H9 (cell line): ENCODE measurements around the gene MAP2K3. TPM values are rescaled to one million over a fixed set of nuclear protein-coding genes. Genes with fewer than 3 reads are reported as not detected.

ENCODE experiments used
- DNase-seq: peaks from one replicate; pipeline ENCODE4 v3.0.0-alpha.2; 2017
- H2AFZ ChIP-seq: one replicate; pipeline ENCODE4 v1.6.1; 2013; ENCODE audit warnings: mild to moderate bottlenecking, low read length, control low read depth, moderate library complexity
- H2AK5ac ChIP-seq: 2 replicates; pipeline ENCODE4 v1.6.1; 2013; ENCODE audit warnings: low read length, control low read depth, mixed read lengths; ENCODE audit not compliant: insufficient read length
- H2BK120ac ChIP-seq: one replicate; pipeline ENCODE4 v1.6.1; 2013; ENCODE audit warnings: low read depth, mild to moderate bottlenecking, low read length, control low read depth, inconsistent platforms; ENCODE audit not compliant: poor library complexity, severe bottlenecking
- H2BK12ac ChIP-seq: 2 replicates; pipeline ENCODE4 v1.6.1; 2013; ENCODE audit warnings: low read length, control low read depth, mixed read lengths, low read depth; ENCODE audit not compliant: insufficient read length
- H2BK15ac ChIP-seq: 2 replicates; pipeline ENCODE4 v1.6.1; 2013; ENCODE audit warnings: low read depth, low read length, control low read depth
- H2BK20ac ChIP-seq: one replicate; pipeline ENCODE4 v1.6.1; 2013; ENCODE audit warnings: low read depth, mild to moderate bottlenecking, low read length, control low read depth, inconsistent platforms; ENCODE audit not compliant: poor library complexity, severe bottlenecking
- H2BK5ac ChIP-seq: 2 replicates; pipeline ENCODE4 v1.6.1; 2013; ENCODE audit warnings: low read length, control low read depth, mixed read lengths; ENCODE audit not compliant: insufficient read length
- H3K14ac ChIP-seq: 2 replicates; pipeline ENCODE4 v1.6.1; 2013; ENCODE audit warnings: low read length, control low read depth; ENCODE audit not compliant: insufficient read depth
- H3K18ac ChIP-seq: 2 replicates; pipeline ENCODE4 v1.6.1; 2013; ENCODE audit warnings: low read depth, mild to moderate bottlenecking, mixed read lengths, low read length, control low read depth; ENCODE audit not compliant: insufficient read length
- H3K23ac ChIP-seq: 2 replicates; pipeline ENCODE4 v1.6.1; 2013; ENCODE audit warnings: low read length, control low read depth, mixed read lengths, low read depth; ENCODE audit not compliant: insufficient read length
- H3K23me2 ChIP-seq: 2 replicates; pipeline ENCODE4 v1.6.1; 2013; ENCODE audit warnings: low read depth, mild to moderate bottlenecking, mixed read lengths, low read length, control low read depth; ENCODE audit not compliant: insufficient read length, poor library complexity, severe bottlenecking
- H3K27ac ChIP-seq: 2 replicates; pipeline ENCODE4 v1.5.1; 2013; ENCODE audit warnings: low read length, control low read depth, mixed read lengths, low read depth; ENCODE audit not compliant: insufficient read length
- H3K27me3 ChIP-seq: 2 replicates; pipeline ENCODE4 v1.6.1; 2013; ENCODE audit warnings: low read length, control low read depth, inconsistent platforms; ENCODE audit not compliant: insufficient read depth
- H3K4ac ChIP-seq: 2 replicates; pipeline ENCODE4 v1.6.1; 2013; ENCODE audit warnings: low read depth, mild to moderate bottlenecking, control low read depth, inconsistent platforms, low read length, moderate library complexity
- H3K4me1 ChIP-seq: 2 replicates; pipeline ENCODE4 v1.6.1; 2013; ENCODE audit warnings: low read length, control low read depth, inconsistent platforms; ENCODE audit not compliant: insufficient read depth
- H3K4me2 ChIP-seq: 2 replicates; pipeline ENCODE4 v1.6.1; 2013; ENCODE audit warnings: low read length, control low read depth, mixed read lengths; ENCODE audit not compliant: insufficient read length, insufficient read depth
- H3K56ac ChIP-seq: 2 replicates; pipeline ENCODE4 v1.6.1; 2013; ENCODE audit warnings: low read depth, mild to moderate bottlenecking, mixed read lengths, low read length, control low read depth; ENCODE audit not compliant: insufficient read length
- H3K79me1 ChIP-seq: 2 replicates; pipeline ENCODE4 v1.6.1; 2013; ENCODE audit warnings: low read depth, mild to moderate bottlenecking, moderate library complexity, low read length, control low read depth, inconsistent platforms; ENCODE audit not compliant: insufficient read depth, poor library complexity, severe bottlenecking
- H3K79me2 ChIP-seq: 2 replicates; pipeline ENCODE4 v1.6.1; 2013; ENCODE audit warnings: low read length, control low read depth, inconsistent platforms; ENCODE audit not compliant: insufficient read depth
- H3K9ac ChIP-seq: 2 replicates; pipeline ENCODE4 v1.6.1; 2013; ENCODE audit warnings: low read length, control low read depth, mixed read lengths; ENCODE audit not compliant: insufficient read length; ENCODE audit errors: extremely low read depth
- H3K9me3 ChIP-seq: one replicate; pipeline ENCODE4 v1.6.1; 2013; ENCODE audit warnings: low read depth, low read length, inconsistent platforms; ENCODE audit not compliant: control insufficient read depth
- H3T11ph ChIP-seq: one replicate; pipeline ENCODE4 v1.6.1; 2013; ENCODE audit warnings: mild to moderate bottlenecking, low read length, control low read depth, inconsistent platforms
- H4K20me1 ChIP-seq: one replicate; pipeline ENCODE4 v1.6.1; 2013; ENCODE audit not compliant: control insufficient read depth, insufficient read length, insufficient read depth
- H4K5ac ChIP-seq: 2 replicates; pipeline ENCODE4 v1.6.1; 2013; ENCODE audit warnings: low read depth, mild to moderate bottlenecking, mixed read lengths, low read length, control low read depth; ENCODE audit not compliant: insufficient read length
- H4K8ac ChIP-seq: replicated peaks from 2 replicates; pipeline ENCODE4 v1.6.1; 2013; ENCODE audit warnings: low read length, control low read depth, mixed read lengths, low read depth; ENCODE audit not compliant: insufficient read length
- H4K91ac ChIP-seq: 2 replicates; pipeline ENCODE4 v1.6.1; 2013; ENCODE audit warnings: low read depth, mild to moderate bottlenecking, moderate library complexity, mixed read lengths, low read length, control low read depth; ENCODE audit not compliant: insufficient read length
- H3K27ac Mint-ChIP-seq, 3 experiments: 2 replicates in 2 of 3; 3 replicates in 1 of 3; pipeline ENCODE4 v1.8.0; 2020 to 2021; ENCODE audit warnings: mixed read lengths in 3 of 3, mild to moderate bottlenecking in 1 of 3, moderate library complexity in 1 of 3
- H3K27me3 Mint-ChIP-seq: 2 replicates; pipeline ENCODE4 v1.8.0; 2021; ENCODE audit warnings: low read depth, mild to moderate bottlenecking, moderate library complexity, mixed read lengths
- H3K36me3 Mint-ChIP-seq, 3 experiments: 2 replicates in 2 of 3; 3 replicates in 1 of 3; pipeline ENCODE4 v1.8.0; 2020 to 2021; ENCODE audit warnings: low read depth in 3 of 3, mixed read lengths in 3 of 3; ENCODE audit not compliant: insufficient read depth in 1 of 3
- H3K4me1 Mint-ChIP-seq, 2 experiments: 2 replicates each; pipeline ENCODE4 v1.8.0; 2020; ENCODE audit warnings: mixed read lengths in 2 of 2
- H3K4me3 Mint-ChIP-seq, 2 experiments: 2 replicates in 1 of 2; 3 replicates in 1 of 2; pipeline ENCODE4 v1.8.0; 2020 to 2021; ENCODE audit warnings: mild to moderate bottlenecking in 2 of 2, mixed read lengths in 2 of 2, moderate library complexity in 1 of 2
- H3K9me3 Mint-ChIP-seq, 2 experiments: 2 replicates in 1 of 2; 3 replicates in 1 of 2; pipeline ENCODE4 v1.8.0; 2020; ENCODE audit warnings: mild to moderate bottlenecking in 2 of 2, mixed read lengths in 2 of 2, moderate library complexity in 1 of 2
- WGBS: extraction: QIAGEN DNeasy Blood & Tissue Kit; methylation state at CpG from one replicate; pipeline ENCODE4 v1.1.7; 2013; ENCODE audit warnings: missing lambda C conversion rate, low lambda C conversion rate, mixed read lengths; ENCODE audit not compliant: insufficient read length; ENCODE audit errors: extremely low coverage; 5-methylcytosine and 5-hydroxymethylcytosine counted together
- total RNA-seq: library from RNA; stranded (reverse); gene quantifications from 2 replicates; pipeline ENCODE4 v1.2.1, GENCODE V29; 2021
- TF ChIP-seq, protein P1 (sequence below): fragments of 200-600 bp; sonication (generic); conservative IDR thresholded peaks from 3 replicates; pipeline ENCODE4 v1.8.0; 2021; ENCODE audit warnings: antibody characterized with exemption, mild to moderate bottlenecking

The MAP2K3 gene
- total RNA-seq, 1 experiment from 2014 or later, result 26.1 TPM

DNA sequence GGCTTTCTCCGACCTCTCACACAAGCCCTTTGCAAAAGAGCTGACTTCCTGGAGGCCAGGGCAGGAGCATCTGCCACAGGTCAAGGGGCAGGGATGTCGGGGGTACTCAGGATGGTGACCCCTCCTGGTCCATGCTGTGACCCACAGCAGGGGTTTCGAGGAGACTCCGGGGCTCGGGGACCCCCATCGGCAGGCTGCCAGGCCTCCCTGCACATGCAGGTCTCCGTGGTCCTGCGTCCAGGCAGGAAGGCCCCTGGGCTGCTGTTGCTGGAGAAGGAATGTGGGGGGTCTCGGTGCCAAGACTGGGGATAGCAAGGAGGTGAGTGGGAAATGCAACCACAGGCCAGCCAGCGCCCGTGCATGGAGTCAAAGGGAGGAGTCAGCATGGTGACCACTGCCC is 42.9 kb upstream of the MAP2K3 start:
- H3K4me2 ChIP-seq, result no peak overlapping the region
- WGBS, result no CpG with 5 or more reads among the region's 11 CpGs
- no peaks in the 10 kb centered on the region; the same call in 1 of the 2 replicates for H3K27me3 ChIP-seq
- H3T11ph ChIP-seq, result no peak overlapping the region
- H3K79me2 ChIP-seq, result no peaks in the 10 kb centered on the region
- H2BK20ac ChIP-seq, result no peak overlapping the region
- H3K27me3 Mint-ChIP-seq, result peaks cover 3% of the 10 kb centered on the region; the same call in 1 of the 2 replicates
- H3K18ac ChIP-seq, result no peak overlapping the region
- H4K8ac ChIP-seq, result no peak overlapping the region
- H2BK12ac ChIP-seq, result no peak overlapping the region
- no peak overlapping the region for H3K23ac ChIP-seq
- H3K23me2 ChIP-seq, result no peaks in the 10 kb centered on the region
- no peaks in the 10 kb centered on the region for H3K9me3 ChIP-seq
- H2BK120ac ChIP-seq, result no peak overlapping the region
- H3K27ac Mint-ChIP-seq, result 0 out of 7 replicates have a peak overlapping the region, but pooled peaks of 1 of the 3 experiments have one; percentile 28
- H2AFZ ChIP-seq, result no peak overlapping the region
- no peak for DNase-seq
- peaks cover 15 to 41% of the 10 kb centered on the region in 2 experiments for H3K4me1 Mint-ChIP-seq
- H3K14ac ChIP-seq, result no peak overlapping the region
- H3K27ac ChIP-seq, result no peak overlapping the region
- no peak overlapping the region for H3K56ac ChIP-seq
- H3K4me1 ChIP-seq, result no peaks in the 10 kb centered on the region; the same call in 1 of the 2 replicates
- no peaks in the 10 kb centered on the region for H4K20me1 ChIP-seq
- TF ChIP-seq, protein P1, sequence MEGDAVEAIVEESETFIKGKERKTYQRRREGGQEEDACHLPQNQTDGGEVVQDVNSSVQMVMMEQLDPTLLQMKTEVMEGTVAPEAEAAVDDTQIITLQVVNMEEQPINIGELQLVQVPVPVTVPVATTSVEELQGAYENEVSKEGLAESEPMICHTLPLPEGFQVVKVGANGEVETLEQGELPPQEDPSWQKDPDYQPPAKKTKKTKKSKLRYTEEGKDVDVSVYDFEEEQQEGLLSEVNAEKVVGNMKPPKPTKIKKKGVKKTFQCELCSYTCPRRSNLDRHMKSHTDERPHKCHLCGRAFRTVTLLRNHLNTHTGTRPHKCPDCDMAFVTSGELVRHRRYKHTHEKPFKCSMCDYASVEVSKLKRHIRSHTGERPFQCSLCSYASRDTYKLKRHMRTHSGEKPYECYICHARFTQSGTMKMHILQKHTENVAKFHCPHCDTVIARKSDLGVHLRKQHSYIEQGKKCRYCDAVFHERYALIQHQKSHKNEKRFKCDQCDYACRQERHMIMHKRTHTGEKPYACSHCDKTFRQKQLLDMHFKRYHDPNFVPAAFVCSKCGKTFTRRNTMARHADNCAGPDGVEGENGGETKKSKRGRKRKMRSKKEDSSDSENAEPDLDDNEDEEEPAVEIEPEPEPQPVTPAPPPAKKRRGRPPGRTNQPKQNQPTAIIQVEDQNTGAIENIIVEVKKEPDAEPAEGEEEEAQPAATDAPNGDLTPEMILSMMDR, result no peak
- no peak overlapping the region; the same call in 1 of the 2 replicates for H3K4ac ChIP-seq
- H2AK5ac ChIP-seq, result no peak overlapping the region
- H2BK15ac ChIP-seq, result no peak overlapping the region
- H3K9me3 Mint-ChIP-seq, result no peaks in the 10 kb centered on the region
- H2BK5ac ChIP-seq, result no peak overlapping the region
- no peak overlapping the region; a peak in 1 of 5 replicates for H3K4me3 Mint-ChIP-seq
- no peak overlapping the region for H4K91ac ChIP-seq
- no peaks in the 10 kb centered on the region for H3K79me1 ChIP-seq
- H3K36me3 Mint-ChIP-seq, result no peaks in the 10 kb centered on the region
- H4K5ac ChIP-seq, result no peak overlapping the region
- H3K9ac ChIP-seq, result no peak overlapping the region
